H9 (cell line): ENCODE results near the gene GARS1. TPM values are rescaled to one million over a fixed set of nuclear protein-coding genes. Genes with fewer than 3 reads are reported as not detected.

ENCODE experiments used
- DNase-seq: peaks from one replicate; pipeline ENCODE4 v3.0.0-alpha.2; 2017
- H2AFZ ChIP-seq: one replicate; pipeline ENCODE4 v1.6.1; 2013; ENCODE audit warnings: mild to moderate bottlenecking, low read length, control low read depth, moderate library complexity
- H2AK5ac ChIP-seq: 2 replicates; pipeline ENCODE4 v1.6.1; 2013; ENCODE audit warnings: low read length, control low read depth, mixed read lengths; ENCODE audit not compliant: insufficient read length
- H2BK120ac ChIP-seq: one replicate; pipeline ENCODE4 v1.6.1; 2013; ENCODE audit warnings: low read depth, mild to moderate bottlenecking, low read length, control low read depth, inconsistent platforms; ENCODE audit not compliant: poor library complexity, severe bottlenecking
- H2BK12ac ChIP-seq: 2 replicates; pipeline ENCODE4 v1.6.1; 2013; ENCODE audit warnings: low read length, control low read depth, mixed read lengths, low read depth; ENCODE audit not compliant: insufficient read length
- H2BK15ac ChIP-seq: 2 replicates; pipeline ENCODE4 v1.6.1; 2013; ENCODE audit warnings: low read depth, low read length, control low read depth
- H2BK20ac ChIP-seq: one replicate; pipeline ENCODE4 v1.6.1; 2013; ENCODE audit warnings: low read depth, mild to moderate bottlenecking, low read length, control low read depth, inconsistent platforms; ENCODE audit not compliant: poor library complexity, severe bottlenecking
- H2BK5ac ChIP-seq: 2 replicates; pipeline ENCODE4 v1.6.1; 2013; ENCODE audit warnings: low read length, control low read depth, mixed read lengths; ENCODE audit not compliant: insufficient read length
- H3K14ac ChIP-seq: 2 replicates; pipeline ENCODE4 v1.6.1; 2013; ENCODE audit warnings: low read length, control low read depth; ENCODE audit not compliant: insufficient read depth
- H3K18ac ChIP-seq: 2 replicates; pipeline ENCODE4 v1.6.1; 2013; ENCODE audit warnings: low read depth, mild to moderate bottlenecking, mixed read lengths, low read length, control low read depth; ENCODE audit not compliant: insufficient read length
- H3K23ac ChIP-seq: 2 replicates; pipeline ENCODE4 v1.6.1; 2013; ENCODE audit warnings: low read length, control low read depth, mixed read lengths, low read depth; ENCODE audit not compliant: insufficient read length
- H3K23me2 ChIP-seq: 2 replicates; pipeline ENCODE4 v1.6.1; 2013; ENCODE audit warnings: low read depth, mild to moderate bottlenecking, mixed read lengths, low read length, control low read depth; ENCODE audit not compliant: insufficient read length, poor library complexity, severe bottlenecking
- H3K27ac ChIP-seq: 2 replicates; pipeline ENCODE4 v1.5.1; 2013; ENCODE audit warnings: low read length, control low read depth, mixed read lengths, low read depth; ENCODE audit not compliant: insufficient read length
- H3K27me3 ChIP-seq: 2 replicates; pipeline ENCODE4 v1.6.1; 2013; ENCODE audit warnings: low read length, control low read depth, inconsistent platforms; ENCODE audit not compliant: insufficient read depth
- H3K4ac ChIP-seq: 2 replicates; pipeline ENCODE4 v1.6.1; 2013; ENCODE audit warnings: low read depth, mild to moderate bottlenecking, control low read depth, inconsistent platforms, low read length, moderate library complexity
- H3K4me1 ChIP-seq: 2 replicates; pipeline ENCODE4 v1.6.1; 2013; ENCODE audit warnings: low read length, control low read depth, inconsistent platforms; ENCODE audit not compliant: insufficient read depth
- H3K4me2 ChIP-seq: 2 replicates; pipeline ENCODE4 v1.6.1; 2013; ENCODE audit warnings: low read length, control low read depth, mixed read lengths; ENCODE audit not compliant: insufficient read length, insufficient read depth
- H3K56ac ChIP-seq: 2 replicates; pipeline ENCODE4 v1.6.1; 2013; ENCODE audit warnings: low read depth, mild to moderate bottlenecking, mixed read lengths, low read length, control low read depth; ENCODE audit not compliant: insufficient read length
- H3K79me1 ChIP-seq: 2 replicates; pipeline ENCODE4 v1.6.1; 2013; ENCODE audit warnings: low read depth, mild to moderate bottlenecking, moderate library complexity, low read length, control low read depth, inconsistent platforms; ENCODE audit not compliant: insufficient read depth, poor library complexity, severe bottlenecking
- H3K79me2 ChIP-seq: 2 replicates; pipeline ENCODE4 v1.6.1; 2013; ENCODE audit warnings: low read length, control low read depth, inconsistent platforms; ENCODE audit not compliant: insufficient read depth
- H3K9ac ChIP-seq: 2 replicates; pipeline ENCODE4 v1.6.1; 2013; ENCODE audit warnings: low read length, control low read depth, mixed read lengths; ENCODE audit not compliant: insufficient read length; ENCODE audit errors: extremely low read depth
- H3K9me3 ChIP-seq: one replicate; pipeline ENCODE4 v1.6.1; 2013; ENCODE audit warnings: low read depth, low read length, inconsistent platforms; ENCODE audit not compliant: control insufficient read depth
- H3T11ph ChIP-seq: one replicate; pipeline ENCODE4 v1.6.1; 2013; ENCODE audit warnings: mild to moderate bottlenecking, low read length, control low read depth, inconsistent platforms
- H4K20me1 ChIP-seq: one replicate; pipeline ENCODE4 v1.6.1; 2013; ENCODE audit not compliant: control insufficient read depth, insufficient read length, insufficient read depth
- H4K5ac ChIP-seq: 2 replicates; pipeline ENCODE4 v1.6.1; 2013; ENCODE audit warnings: low read depth, mild to moderate bottlenecking, mixed read lengths, low read length, control low read depth; ENCODE audit not compliant: insufficient read length
- H4K8ac ChIP-seq: replicated peaks from 2 replicates; pipeline ENCODE4 v1.6.1; 2013; ENCODE audit warnings: low read length, control low read depth, mixed read lengths, low read depth; ENCODE audit not compliant: insufficient read length
- H4K91ac ChIP-seq: 2 replicates; pipeline ENCODE4 v1.6.1; 2013; ENCODE audit warnings: low read depth, mild to moderate bottlenecking, moderate library complexity, mixed read lengths, low read length, control low read depth; ENCODE audit not compliant: insufficient read length
- H3K27ac Mint-ChIP-seq, 3 experiments: 2 replicates in 2 of 3; 3 replicates in 1 of 3; pipeline ENCODE4 v1.8.0; 2020 to 2021; ENCODE audit warnings: mixed read lengths in 3 of 3, mild to moderate bottlenecking in 1 of 3, moderate library complexity in 1 of 3
- H3K27me3 Mint-ChIP-seq: 2 replicates; pipeline ENCODE4 v1.8.0; 2021; ENCODE audit warnings: low read depth, mild to moderate bottlenecking, moderate library complexity, mixed read lengths
- H3K36me3 Mint-ChIP-seq, 3 experiments: 2 replicates in 2 of 3; 3 replicates in 1 of 3; pipeline ENCODE4 v1.8.0; 2020 to 2021; ENCODE audit warnings: low read depth in 3 of 3, mixed read lengths in 3 of 3; ENCODE audit not compliant: insufficient read depth in 1 of 3
- H3K4me1 Mint-ChIP-seq, 2 experiments: 2 replicates each; pipeline ENCODE4 v1.8.0; 2020; ENCODE audit warnings: mixed read lengths in 2 of 2
- H3K4me3 Mint-ChIP-seq, 2 experiments: 2 replicates in 1 of 2; 3 replicates in 1 of 2; pipeline ENCODE4 v1.8.0; 2020 to 2021; ENCODE audit warnings: mild to moderate bottlenecking in 2 of 2, mixed read lengths in 2 of 2, moderate library complexity in 1 of 2
- H3K9me3 Mint-ChIP-seq, 2 experiments: 2 replicates in 1 of 2; 3 replicates in 1 of 2; pipeline ENCODE4 v1.8.0; 2020; ENCODE audit warnings: mild to moderate bottlenecking in 2 of 2, mixed read lengths in 2 of 2, moderate library complexity in 1 of 2
- WGBS: extraction: QIAGEN DNeasy Blood & Tissue Kit; methylation state at CpG from one replicate; pipeline ENCODE4 v1.1.7; 2013; ENCODE audit warnings: missing lambda C conversion rate, low lambda C conversion rate, mixed read lengths; ENCODE audit not compliant: insufficient read length; ENCODE audit errors: extremely low coverage; 5-methylcytosine and 5-hydroxymethylcytosine counted together
- total RNA-seq: library from RNA; stranded (reverse); gene quantifications from 2 replicates; pipeline ENCODE4 v1.2.1, GENCODE V29; 2021
- TF ChIP-seq, protein P1 (sequence below): fragments of 200-600 bp; sonication (generic); conservative IDR thresholded peaks from 3 replicates; pipeline ENCODE4 v1.8.0; 2021; ENCODE audit warnings: antibody characterized with exemption, mild to moderate bottlenecking

The GARS1 gene
- total RNA-seq, 1 experiment from 2014 or later = 234 TPM

DNA sequence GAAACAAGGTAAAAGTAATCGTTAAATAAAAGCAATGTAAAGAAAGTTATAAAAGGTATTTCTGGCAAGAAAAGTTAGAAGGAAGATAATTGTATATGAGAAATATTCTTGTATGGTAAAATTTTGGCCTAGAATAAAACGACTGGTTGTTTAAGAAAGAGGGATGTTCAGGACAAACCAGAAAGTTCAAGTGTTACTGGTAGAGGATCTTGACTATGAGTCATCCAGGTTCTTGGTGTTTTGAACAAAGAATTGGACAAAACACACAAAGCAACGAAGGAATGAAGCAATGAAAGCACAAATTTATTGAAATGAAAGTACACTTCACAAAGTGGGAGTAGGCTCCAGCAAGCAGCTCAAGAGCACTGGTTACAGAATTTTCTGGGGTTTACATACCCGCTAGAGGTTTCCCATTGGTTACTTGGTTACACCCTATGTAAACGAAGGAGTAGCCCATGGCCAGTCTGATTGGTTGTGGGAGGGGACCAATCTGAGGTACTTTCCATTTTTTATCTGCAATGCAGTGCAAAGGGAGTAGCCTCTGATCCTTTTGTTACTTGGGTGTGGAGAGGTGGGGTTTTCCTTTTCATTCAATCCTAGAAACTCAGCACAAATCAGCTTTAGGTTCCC is 22.4 kb upstream of the GARS1 start:
- Histone ChIP-seq H3K18ac (no peak overlapping the region), H2BK5ac (no peak overlapping the region), H3K23me2 (no peaks in the 10 kb centered on the region), H2BK12ac (no peak overlapping the region), H4K5ac (no peak overlapping the region), H3K4me1 (peaks cover 7% of the 10 kb centered on the region; the same call in 1 of the 2 replicates), H3K79me2 (no peaks in the 10 kb centered on the region), H3K79me1 (no peaks in the 10 kb centered on the region), H4K20me1 (no peaks in the 10 kb centered on the region), H2BK15ac (no peak overlapping the region), H4K8ac (no peak overlapping the region), H3K56ac (no peak overlapping the region), H3T11ph (no peak overlapping the region), H2BK120ac (no peak overlapping the region), H3K9me3 (peaks cover 16% of the 10 kb centered on the region), H4K91ac (no peak overlapping the region), H3K9ac (no peak overlapping the region), H3K4ac (no peak overlapping the region), H3K27ac (no peak overlapping the region), H3K23ac (no peak overlapping the region), H3K27me3 (no peaks in the 10 kb centered on the region), H2AFZ (no peak overlapping the region), H3K4me2 (no peak overlapping the region), H2BK20ac (no peak overlapping the region), H3K14ac (no peak overlapping the region), H2AK5ac (no peak overlapping the region)
- H3K27ac Mint-ChIP-seq = no peak overlapping the region
- DNase-seq = no peak
- H3K36me3 Mint-ChIP-seq = peaks cover 46 to 61% (median 60%) of the 10 kb centered on the region in 3 experiments
- no peaks in the 10 kb centered on the region for H3K27me3 Mint-ChIP-seq
- TF ChIP-seq, protein P1, sequence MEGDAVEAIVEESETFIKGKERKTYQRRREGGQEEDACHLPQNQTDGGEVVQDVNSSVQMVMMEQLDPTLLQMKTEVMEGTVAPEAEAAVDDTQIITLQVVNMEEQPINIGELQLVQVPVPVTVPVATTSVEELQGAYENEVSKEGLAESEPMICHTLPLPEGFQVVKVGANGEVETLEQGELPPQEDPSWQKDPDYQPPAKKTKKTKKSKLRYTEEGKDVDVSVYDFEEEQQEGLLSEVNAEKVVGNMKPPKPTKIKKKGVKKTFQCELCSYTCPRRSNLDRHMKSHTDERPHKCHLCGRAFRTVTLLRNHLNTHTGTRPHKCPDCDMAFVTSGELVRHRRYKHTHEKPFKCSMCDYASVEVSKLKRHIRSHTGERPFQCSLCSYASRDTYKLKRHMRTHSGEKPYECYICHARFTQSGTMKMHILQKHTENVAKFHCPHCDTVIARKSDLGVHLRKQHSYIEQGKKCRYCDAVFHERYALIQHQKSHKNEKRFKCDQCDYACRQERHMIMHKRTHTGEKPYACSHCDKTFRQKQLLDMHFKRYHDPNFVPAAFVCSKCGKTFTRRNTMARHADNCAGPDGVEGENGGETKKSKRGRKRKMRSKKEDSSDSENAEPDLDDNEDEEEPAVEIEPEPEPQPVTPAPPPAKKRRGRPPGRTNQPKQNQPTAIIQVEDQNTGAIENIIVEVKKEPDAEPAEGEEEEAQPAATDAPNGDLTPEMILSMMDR = no peak
- peaks cover 20 to 21% of the 10 kb centered on the region in 2 experiments for H3K4me1 Mint-ChIP-seq
- no CpG with 5 or more reads among the region's 5 CpGs for whole genome bisulfite sequencing
- no peak overlapping the region for H3K4me3 Mint-ChIP-seq
- peaks cover 38 to 45% of the 10 kb centered on the region in 2 experiments for H3K9me3 Mint-ChIP-seq
